HL-60/S4 treated with retinoic acid at 250 ng/mL for 4 days and 3 days (cell line): Measurements from ENCODE around the gene C19orf25.
"Not testable (repeated sequence)": the region's sequence is repeated elsewhere in the genome, so short reads cannot be mapped to it uniquely, and the experiment has no call there.

Experiments
- in situ Hi-C: fragments of 300-500 bp; cut with MboI; formaldehyde crosslinking; loops from 2 replicates; pipeline ENCODE4 v1.7.0; 2022; ENCODE audit warnings: low sequenced_read_pairs

Gene C19orf25

DNA sequence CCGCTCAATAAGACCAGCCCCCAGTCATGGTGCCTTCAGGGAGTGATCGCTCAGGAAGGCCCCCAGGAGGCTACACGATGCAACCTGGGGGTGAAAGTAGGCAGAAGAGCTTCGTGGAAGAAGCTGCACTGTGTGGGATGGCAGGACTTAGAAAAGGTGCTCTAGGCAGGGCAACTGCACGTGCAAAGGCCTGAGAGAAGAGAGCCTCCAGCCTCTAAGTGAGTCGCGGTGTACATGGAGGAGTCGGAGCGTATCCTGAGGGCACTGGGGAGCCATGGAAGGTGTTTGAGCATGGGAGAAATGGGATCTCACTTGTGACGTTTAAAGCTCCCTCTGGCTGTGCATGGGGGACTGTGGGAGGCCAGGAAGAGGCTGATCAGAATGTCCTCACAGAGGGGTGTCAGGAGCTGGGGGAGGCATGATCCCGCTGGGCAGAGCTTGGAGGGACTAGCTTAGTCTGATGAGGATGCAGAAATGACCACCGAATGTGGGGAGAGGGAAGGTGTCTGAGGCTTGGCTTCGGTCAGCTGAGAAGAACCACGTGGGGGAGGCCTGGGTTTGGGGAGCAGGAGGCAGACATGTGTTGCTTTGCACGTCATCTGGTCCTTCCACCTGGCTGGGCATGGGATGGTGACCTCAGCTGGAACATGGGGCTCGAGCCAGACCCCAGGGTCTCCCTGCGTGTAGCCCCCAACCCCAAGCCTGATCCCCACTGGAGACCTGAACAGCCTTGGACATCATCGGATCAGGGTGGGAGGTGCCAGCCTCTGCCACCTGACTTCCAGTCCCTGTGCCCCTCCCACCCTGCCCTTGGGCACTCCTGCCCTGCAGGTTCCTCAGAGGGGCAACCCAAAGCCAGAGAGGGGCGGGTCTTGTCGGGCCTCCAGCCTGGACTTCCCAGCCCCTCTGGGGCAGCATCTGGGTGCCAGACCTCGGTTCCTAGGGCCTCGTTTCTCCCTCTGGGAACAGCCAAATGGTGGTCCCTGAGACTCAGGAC, 28.0 kb downstream of the C19orf25 start:
- in situ Hi-C loops: no loop called here

DNA sequence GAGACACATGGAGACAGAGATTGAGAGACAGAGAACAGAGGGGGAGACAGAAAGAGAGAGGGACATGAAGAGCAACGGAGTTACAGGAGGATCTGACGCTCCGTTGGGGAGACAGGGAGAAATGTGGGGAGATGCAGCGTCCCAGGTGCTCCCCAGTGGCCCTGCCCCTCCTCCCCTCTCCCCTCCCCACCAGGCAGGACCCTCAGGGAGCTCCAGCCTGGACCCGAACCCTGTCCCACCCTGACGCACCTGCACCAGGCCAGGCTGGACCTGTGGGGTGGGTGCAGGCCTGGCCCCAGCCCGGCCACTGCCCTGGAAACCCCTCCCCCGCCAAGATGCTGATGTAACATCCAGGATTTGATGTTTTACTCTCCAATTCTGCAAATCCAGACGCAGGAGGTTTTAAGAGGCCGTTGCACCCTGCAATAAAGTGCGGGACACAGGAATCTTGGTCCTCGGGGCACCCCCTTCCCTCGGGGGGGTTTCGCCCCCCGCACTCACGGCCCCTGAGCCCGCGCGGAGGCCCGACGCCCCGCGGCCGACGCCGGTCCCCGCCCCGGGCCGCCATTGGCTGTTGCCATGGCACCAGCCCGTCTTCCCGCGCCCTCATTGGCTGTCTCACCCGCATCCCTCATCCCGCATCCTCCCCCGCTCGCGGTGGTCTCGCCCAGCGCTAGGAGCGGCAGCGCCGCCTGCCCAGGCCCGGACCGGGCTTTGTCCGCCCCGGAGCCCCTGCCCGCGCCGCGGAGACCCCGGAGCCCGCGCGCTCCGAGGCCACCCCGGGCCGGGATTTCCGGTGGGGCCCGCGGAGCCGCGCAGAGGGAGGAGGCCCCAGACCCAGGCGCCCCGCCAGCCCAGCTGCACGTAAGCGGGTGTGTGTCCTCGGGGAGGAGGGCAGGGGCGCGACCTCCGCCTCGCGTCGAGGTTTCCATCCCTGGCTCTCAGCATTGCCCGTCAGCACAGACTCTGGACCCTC, 29.3 kb downstream of the C19orf25 start, which contains the start of gene APC2:
TSS of gene APC2 (plus strand) at position 655 of the 976 bp plus-strand sequence. CDS start 2,881 bp downstream, outside the sequence.
- in situ Hi-C loops: no loop called here

DNA sequence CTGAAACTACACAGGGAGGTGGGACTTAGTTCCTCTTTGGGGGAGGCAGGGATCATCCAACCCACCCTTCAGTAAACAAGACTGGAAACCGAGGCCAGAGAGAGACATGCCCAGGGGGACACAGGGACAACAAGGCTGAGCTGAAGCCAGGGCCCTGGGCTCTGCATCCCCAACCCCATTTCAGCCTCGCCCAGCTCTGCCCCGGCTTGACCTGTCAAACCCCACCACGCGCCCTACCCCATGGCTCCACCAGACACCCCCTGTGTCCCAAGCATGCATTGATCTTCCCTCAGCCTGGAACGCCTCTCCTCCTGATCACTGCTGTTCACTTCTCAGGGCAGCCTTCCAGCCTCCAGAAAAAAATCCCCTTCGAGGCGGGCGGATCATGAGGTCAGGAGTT, 31.1 kb downstream of the C19orf25 start:
- in situ Hi-C loops: no loop called here

DNA sequence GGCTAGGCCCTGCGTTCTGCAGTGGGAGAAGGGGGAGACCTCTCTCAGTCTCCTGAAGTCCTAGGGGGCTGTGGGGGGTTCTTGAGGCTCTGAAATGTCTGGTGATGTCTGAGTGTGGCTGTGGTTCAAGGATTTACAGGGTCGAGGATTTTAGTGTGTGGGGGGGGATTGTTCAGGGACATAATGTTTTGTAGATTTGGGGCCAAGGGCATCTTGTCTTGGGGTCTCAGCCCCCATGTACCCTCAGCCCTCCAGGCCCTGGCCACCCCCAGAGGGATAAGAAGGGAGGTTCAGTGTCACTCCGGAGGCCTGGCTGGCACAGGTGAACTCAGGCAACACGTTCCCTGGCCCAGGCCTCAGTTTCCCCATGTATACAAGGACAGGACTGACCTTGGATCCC, 31.5 kb downstream of the C19orf25 start:
- in situ Hi-C loops: no loop called here

DNA sequence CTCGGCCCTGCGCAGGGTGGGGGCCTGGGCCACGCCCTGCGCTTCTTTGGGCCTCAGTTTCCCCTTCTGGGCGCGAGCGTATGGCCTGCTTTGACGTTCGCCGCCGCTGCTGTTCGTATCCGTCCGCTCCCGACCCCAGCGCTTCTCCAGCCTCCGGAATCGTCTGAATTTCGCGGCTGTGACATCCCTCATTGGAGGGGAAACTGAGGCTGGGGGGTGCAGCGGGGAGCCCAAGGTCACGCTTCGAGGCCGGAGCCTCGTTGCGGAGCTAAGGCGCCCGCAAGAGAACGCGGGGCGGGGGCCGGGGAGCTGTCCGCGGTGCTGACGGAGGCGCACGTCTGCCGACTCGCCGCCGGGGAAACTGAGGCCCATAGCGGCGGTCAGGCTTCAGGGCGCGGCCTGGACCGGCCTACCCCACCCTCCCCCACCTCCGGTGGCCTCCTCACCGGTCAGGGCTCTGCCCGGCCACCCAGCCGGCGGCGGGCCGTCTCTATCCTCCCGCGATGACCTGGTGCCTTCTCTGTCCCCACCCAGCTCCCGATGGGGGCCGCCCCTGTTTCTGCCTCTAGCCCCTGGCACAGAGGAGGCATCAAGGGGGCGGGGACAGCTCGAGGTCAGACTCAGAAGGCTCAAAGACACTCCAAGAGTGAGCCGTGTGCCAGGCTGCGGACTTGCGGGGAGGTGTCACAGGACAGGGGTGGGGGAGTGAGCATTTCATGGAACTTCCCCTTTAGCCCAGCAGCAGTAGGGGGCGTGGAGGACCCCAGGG, 32.1 kb downstream of the C19orf25 start:
- in situ Hi-C loops: no loop called here

DNA sequence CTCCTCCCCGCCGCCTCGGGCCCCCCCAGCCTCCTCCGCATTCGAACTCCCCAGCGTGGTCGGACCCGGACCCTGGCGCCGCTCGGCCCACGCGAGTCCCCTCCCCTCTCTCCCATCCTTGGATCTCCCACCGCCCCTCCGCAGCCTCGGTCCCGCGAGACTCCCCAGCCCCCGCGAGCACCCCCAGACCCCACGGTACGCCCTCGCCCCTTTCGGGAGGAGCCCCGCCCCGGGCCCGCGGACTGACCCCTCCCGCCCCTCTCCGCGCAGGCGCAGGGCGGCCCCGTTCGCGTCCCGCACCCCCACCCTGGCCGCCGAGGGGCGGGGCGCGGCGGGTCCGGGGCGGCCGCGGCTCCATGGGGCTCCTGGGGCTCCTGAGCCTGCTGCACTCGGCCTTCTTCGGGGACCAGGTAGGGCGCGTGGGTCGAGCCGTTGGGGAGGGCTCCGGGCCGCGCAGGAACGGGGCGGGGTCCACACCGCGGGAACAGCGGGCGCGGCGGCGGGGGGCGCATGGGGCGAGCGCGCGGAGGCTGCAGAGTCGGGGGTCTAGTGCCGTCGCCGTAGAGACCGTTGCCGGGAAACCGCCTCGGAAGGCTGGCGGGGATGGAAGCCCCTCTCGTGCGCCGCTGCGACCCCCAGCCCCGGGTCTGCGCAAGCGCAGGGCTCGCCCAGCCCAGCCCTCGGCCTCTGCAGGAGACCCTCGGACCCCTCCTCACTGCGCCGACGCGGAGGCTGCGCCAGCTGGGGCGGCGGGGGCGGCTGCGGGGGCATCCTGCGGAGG, 32.9 kb downstream of the C19orf25 start:
- in situ Hi-C loops: no loop called here

DNA sequence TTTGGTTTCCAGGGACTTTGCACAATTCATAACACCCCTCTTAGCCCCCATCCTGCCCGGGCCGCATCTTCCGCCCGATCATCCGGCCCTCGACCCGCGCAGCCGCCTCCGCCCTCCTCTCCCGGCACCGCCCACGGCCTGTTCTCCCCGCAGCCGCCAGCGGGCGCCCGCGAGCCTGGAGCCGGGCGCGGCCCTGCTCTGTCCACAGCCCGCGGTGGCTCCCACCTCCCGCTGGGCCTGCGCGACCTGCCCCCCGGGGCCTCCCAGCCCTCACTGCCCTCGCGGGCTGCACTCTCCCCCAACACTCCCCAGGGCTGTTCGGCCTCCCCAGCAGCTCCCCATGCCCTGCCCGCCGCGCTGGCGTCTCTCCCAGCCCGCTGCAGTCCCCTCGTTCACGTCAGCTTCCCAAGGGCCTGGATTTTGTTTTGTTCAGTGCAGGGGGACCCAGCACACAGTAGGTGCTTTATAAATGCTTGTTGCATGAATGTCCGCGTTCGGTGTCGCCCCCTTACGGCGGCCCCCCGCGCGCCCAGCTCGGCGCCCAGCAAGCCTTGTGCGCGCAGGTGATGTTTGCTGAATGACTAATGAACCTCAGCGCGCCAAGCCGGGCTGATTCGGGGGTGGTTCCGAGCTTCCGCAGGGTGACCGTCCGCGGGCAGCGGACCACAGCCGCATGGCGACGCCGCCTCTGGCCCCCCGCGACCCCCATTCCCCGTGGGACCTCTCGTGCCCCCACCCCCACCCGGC, 33.7 kb downstream of the C19orf25 start:
- in situ Hi-C loops: no loop called here

DNA sequence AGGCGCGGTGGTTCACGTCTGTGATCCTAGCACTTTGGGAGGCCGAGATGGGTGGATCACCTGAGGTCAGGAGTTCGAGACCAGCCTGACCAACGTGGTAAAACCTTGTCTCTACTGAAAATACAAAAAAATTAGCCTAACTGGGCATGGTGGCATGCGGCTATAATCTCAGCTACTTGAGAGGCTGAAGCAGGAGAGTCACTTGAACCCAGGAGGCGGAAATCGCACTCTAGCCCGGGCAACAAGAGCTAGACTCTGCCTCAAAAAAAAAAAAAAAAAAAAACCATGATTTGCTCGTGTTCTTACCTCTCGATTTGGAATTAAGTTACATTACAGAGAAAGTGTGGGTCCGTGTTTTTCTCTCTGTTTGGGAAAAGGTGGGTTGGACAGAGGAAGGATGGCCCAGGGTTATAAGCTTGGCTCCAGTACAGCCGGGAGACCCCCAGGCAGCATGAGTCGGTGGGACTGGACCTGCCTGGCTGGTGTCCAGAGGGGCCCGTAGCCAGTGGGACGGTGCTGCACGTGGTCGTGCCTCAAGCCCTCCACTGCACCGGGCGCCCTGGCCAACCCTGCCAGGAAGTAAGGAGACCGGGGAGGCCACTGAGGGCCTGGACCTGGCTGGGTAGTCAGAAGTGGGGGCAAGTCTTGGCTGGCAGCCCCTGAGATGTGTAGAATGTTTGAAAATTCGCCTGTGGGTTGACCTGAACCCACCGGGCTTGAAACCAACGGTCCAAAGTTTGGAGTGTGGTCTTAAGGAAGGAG, 37.2 kb downstream of the C19orf25 start:
- in situ Hi-C loops: no loop called here

DNA sequence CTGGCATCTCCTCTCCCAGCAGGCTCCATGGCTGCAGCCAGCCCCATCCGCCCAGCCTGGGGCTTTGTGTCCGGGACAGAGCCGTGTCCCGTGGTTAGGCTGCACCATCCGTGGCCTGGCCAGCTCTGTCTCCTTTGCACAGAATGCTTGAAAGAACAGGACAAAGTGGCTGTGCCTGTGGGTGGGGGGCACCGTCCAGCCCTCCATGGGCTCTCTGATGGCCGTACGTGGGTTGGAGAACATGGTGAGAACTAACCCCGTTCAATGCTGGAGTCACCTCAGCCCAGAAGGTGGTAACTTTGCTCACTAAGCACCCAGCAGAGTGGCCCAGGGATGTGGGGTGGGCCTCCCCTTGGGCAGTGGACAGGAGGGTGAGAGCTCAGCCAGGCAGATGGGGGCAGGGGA, 38.0 kb downstream of the C19orf25 start:
- in situ Hi-C loops: no loop called here

DNA sequence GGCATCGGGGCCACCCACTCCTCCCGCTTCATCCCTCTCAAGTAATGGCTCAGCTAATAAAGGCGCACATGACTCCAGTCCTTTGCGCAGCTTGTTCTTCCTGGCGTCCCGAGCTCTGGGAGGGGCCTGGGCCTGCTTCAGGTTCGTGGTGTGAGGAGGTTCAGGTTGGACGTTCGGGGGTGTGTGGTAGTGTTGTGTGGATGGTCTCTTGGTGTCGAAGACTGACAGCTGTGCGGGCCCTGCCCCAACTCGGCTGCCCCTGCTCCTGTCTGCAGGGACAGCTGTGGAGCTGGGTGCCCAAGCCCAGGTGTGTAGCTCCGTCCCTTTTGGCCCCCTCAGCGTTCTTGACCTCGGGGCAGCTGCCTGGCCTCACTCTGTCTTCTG, 38.6 kb downstream of the C19orf25 start:
- in situ Hi-C loops: no loop called here

DNA sequence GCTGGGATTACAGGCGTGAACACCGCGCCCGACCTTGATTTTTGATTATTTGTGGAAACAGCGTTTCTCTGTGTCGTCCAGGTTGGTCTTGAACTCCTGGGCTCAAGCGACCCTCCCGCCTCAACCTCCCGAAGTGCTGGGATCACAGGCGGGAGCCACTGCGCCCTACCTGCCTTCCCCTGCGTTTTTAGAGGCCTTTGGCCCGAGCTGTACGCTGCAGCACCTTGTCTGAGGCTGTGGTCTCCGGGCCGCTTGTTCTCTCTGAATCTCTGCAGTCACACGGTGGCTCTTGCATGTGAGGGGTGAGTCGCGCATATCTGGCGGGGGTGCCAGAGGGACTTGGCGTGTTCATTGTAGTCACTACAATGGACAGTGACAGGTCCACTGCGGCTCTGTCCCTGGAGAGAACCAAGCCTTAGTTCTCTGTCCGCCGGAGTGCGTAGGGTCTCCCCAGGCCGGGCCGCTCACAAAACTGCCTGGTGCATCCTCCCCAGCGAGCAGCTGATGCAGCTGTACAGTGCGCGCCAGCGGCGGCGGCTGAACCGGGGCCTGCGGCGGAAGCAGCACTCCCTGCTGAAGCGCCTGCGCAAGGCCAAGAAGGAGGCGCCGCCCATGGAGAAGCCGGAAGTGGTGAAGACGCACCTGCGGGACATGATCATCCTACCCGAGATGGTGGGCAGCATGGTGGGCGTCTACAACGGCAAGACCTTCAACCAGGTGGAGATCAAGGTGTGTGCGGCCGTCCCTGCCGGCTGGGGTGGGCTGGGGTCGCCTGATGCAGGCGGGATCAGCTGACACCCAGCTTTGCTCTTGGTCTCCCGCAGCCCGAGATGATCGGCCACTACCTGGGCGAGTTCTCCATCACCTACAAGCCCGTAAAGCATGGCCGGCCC, 39.2 kb downstream of the C19orf25 start:
- in situ Hi-C loops: not testable (repeated sequence)

DNA sequence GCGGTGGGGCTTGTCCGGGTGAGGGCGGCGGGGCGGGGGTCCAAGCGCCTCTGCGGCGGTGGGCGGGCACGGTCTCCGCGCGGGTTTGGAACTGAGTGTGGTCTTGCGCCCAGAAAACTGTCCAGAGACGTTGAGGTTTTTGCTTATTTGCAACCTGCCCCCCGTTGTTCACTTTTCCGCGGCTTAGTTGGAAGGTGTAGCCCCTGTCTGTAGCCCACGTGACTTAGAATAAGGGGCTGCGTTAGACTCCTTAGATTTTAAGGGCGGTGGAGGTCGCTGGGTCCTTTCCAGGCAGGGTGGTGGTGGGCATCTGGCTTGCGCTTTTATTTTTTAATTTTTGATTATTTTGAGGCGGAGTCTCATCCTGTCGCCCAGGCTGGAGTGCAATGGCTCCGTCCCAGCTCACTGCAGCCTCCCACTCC, 40.1 kb downstream of the C19orf25 start:
- in situ Hi-C loops: no loop called here

DNA sequence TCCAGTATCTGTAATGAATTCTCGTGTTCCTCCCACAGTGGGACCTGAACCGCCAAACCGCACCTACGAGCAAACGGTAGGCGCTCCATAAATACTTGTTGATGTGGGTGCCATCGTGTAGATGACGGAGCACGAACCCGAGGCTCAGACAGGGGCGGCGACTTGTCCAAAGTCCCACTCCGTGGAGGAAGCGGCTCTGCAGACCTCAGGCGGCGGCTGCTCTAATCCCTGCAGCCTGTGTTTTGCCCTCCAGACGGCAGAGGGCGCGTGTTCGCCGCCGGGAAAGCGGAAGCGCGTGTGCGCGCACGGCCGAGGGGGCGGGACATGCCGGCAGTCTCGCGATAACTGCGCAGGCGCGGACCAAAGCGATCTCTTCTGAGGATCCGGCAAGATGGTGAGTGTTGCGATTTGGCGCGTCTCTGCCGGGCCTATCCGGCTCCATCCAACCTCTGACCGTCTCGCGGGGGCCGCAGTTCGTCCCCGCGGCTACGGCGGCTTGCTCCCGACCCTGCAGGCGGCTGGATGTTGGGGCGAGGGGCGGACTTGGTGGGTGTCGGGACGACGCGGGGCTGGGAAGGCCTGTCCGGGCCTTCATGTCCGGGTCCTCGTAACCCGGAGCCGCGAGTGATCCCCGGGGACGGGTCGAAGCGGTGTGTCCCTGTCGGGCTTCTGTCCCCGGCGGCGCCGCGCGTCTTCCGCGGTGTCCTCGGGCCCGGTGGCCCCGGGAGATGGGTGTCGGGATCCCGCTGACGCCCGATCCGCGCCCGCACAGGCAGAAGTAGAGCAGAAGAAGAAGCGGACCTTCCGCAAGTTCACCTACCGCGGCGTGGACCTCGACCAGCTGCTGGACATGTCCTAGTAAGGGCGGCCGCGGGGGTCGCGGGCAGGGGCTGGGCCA, 40.7 kb downstream of the C19orf25 start, which contains the start of gene RPS15:
TSS of gene RPS15 (plus strand) at position 362 of the 898 bp plus-strand sequence. CDS start at position 392, 30 bp downstream.
- in situ Hi-C loops: no loop called here

DNA sequence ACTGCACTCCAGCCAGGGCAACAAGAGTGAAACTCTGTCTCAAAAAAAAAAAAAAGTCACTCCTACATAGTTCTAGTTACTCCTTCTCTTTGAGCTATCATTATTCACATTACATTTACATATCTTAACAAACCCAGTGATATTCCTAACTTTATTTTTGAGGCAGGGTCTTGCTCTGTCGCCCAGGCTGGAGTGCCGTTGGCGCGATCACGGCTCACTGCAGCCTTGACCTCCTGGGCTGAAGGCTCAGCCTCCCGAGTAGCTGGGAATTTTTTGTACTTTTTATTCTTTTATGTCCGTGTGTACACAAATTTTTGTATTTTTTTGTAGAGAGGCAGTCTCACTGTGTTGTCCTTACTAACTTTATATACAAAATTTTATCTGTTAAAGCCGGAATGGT, 41.4 kb downstream of the C19orf25 start:
- in situ Hi-C loops: no loop called here

DNA sequence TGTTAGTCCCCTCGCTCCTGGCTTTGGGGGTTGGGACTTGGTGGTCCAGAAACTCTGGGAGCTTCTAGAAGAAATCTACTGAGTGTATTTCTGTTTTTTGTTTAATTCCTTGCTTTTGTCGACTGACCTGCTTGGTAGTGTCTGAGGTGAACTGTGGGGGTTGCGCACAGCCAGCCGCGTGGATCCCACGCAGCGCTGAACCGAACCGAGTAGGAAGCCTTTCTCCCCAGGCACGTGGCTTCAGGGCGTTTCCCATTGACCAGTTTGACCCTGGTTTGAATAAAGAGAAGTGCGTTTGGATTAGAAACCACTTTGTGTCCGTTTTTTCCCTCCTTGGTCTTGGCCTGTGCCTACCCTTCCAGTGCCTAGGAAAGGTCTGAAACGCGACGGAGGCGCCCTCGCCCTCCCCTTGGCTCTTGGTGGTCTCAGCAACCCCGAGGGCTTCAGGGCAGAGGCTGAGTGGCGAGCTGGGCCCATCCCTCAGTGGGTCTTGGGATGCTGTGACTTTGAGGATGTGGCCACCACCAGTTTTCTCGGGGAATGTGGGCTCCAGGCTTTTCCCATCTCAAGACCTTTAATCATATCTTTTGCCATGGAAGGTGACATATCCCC, 43.5 kb downstream of the C19orf25 start:
- in situ Hi-C loops: no loop called here

DNA sequence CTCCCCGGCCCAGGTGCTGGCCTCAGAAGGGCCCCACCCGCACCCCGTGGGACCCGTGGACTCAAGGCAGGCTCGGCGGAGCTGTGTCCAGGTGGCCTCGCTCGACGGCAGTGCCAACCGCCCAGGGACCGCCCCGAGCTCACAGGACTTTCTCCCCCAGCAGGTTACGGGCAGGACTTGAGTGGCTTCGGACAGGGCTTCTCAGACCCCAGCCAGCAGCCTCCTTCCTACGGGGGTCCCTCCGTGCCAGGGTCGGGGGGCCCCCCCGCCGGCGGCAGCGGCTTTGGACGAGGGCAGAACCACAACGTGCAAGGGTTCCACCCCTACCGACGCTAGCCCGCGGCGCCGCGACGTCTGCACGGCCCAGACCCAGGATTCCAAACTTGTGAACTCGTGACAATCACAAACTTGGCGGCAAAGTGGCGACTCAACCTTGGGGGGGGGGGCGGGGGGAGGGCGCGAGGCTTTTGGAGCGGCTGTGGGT, 44.4 kb downstream of the C19orf25 start:
- in situ Hi-C loops: no loop called here
